CD1c-positive myeloid dendritic cell (primary cell): ENCODE data around the gene ALAD.
A peak's percentile ranks its signal among the peaks of the same experiment; 100 is the strongest.
"Not testable (repeated sequence)": the region's sequence is repeated elsewhere in the genome, so short reads cannot be mapped to it uniquely, and the experiment has no call there.

Experiments
- DNase-seq: peaks from one replicate; pipeline ENCODE4 v3.0.0-alpha.2; 2016; ENCODE audit errors: extremely low spot score

ALAD gene

GRCh38 chr9:113373676-113374392, 27.2 kb downstream of the ALAD start:
- no peak for DNase-seq

DNA sequence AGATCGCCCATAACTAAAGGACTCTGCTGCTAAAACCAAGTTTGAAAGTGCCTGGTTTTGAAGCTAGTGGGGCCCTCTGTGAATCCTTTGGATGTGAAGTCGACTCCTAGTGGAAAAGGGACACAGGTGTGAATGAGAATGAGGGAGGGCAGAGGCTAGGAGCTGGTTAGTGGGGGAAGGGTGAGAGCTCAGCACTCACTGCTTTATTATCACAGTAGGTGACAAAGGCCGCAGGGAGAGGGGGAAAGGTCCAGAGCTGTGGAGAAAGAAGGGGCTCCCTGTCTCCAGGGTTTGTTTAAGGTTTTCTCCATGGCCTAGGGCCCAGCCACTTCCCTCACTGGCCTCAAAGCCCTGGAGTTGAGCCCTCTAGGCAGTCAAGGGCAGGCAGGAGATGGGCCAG, 27.8 kb downstream of the ALAD start:
- no peak for DNase-seq

DNA sequence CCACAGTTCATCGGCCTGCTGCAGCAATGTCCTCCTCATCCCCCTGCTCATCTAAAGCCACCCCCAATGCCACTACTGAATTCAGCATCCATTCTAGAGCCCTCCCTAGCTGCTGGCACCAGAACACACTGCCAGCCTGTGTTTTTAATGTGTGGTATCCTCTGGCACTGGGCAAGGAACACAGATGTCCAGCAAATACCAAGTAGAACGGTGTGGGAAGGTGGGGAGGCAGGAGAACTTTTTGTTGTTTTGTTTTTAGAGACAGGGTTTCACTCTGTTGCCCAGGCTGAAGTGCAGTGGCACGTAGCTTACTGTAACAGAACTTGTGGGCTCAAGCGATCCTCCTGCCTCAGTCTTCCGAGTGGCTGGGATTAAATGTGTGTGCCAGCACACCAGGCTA, 29.0 kb downstream of the ALAD start:
- no peak for DNase-seq

DNA sequence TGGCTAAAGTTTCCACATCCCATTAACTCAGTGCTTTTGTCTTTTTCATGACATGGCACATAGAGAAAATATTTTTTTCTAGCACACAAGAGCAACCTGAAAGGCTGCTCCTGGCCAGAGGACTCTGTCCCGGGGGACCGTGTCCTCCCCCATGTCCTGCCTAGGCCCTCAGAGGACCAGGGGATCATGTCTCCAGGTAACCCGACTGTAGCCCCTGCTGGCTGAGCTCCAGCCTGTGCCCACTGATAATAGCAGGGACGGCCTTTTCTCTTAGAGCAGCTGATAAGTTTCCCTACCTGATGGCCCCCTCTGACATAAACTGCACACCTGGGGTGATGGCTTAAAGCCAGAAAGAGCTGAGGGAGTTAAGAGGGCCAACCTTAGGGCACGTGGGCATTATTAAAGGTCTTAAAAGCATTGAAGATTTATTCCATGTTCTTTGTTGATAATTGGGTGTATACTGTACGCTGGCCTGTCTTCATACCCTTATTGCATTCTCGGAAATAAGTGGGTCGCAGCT, 30.2 kb downstream of the ALAD start:
- no peak for DNase-seq

DNA sequence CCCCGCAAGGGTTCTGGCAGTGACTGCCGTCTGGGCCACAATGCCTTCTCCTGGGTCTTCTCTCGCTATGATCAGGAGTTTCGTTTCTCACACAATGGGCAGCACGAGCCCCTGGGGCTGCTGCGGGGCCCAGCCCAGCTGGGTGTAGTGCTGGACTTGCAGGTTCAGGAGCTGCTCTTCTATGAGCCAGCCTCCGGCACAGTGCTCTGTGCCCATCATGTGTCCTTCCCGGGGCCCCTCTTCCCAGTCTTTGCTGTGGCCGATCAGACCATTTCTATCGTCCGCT, 31.3 kb downstream of the ALAD start:
- DNase-seq: no peak

GRCh38 chr9:113368982-113369854, 31.9 kb downstream of the ALAD start:
- no peak for DNase-seq

GRCh38 chr9:113368348-113368981, 32.6 kb downstream of the ALAD start:
- no peak for DNase-seq

- not testable (repeated sequence) for DNase-seq
These were observed 35.4 kb downstream of the ALAD start for GRCh38 chr9:113365652-113366051.

DNA sequence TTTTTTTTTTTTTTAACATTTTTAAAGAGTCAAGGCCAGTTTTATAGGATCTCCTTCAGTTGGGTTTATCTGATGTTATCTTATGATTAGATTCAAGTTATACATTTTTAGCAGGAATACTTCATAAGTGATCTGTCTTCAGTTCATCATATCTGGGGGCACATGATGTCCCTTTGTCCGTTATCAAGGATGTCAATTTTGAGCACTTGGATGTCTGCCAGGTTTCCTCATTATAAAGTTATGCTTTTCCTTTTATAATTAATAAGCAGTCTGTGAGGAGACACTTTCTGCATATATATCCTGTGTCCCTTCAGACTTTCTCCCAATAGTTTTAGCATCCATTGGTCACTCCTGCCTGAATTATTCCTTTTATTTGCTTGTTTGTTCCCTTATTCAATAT, 36.1 kb downstream of the ALAD start:
- no peak for DNase-seq

DNA sequence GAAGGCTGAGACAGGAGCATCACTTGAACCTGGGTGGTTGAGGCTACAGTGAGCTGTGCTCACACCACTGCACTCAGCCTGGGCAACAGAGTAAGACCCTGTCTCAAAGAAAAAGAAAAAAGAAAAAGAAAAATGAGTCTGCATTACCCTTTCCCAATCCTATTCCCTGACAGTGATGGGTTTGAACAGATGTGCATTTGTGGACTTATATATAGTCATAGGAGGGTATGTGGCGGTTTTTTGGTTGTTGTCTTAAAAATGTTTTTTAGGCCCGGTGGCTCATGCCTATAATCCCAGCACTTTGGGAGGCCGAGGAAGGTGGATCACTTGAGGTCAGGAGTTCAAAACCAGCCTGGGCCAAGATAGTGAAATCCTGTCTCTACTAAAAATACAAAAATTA, 37.7 kb downstream of the ALAD start:
- no peak for DNase-seq

- no peak for DNase-seq
These were observed 39.6 kb downstream of the ALAD start for GRCh38 chr9:113361304-113362018.

DNA sequence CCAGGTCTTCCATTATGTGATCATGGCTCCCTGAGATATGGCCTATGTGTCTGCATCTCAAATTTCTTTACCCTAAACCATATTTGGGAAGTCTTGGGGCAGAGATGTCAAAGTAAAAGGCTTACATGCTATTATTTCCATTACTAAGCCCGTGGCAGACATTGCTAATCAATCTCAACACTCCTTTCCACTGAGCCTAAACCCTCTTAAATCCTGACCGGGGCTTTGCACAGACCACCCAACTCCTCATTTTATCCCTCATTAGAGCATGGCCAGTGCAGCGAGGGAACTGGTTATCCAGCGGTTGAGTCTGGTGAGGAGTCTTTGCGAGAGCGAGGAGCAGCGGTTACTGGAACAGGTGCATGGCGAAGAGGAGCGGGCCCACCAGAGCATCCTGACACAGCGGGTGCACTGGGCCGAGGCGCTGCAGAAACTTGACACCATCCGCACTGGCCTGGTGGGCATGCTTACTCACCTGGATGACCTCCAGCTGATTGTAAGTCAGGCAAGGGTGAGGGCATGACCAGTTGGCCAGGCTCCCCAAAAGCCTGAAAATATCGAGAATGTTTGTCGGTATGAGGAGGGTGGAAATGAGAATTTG, 40.7 kb downstream of the ALAD start:
- no peak for DNase-seq

DNA sequence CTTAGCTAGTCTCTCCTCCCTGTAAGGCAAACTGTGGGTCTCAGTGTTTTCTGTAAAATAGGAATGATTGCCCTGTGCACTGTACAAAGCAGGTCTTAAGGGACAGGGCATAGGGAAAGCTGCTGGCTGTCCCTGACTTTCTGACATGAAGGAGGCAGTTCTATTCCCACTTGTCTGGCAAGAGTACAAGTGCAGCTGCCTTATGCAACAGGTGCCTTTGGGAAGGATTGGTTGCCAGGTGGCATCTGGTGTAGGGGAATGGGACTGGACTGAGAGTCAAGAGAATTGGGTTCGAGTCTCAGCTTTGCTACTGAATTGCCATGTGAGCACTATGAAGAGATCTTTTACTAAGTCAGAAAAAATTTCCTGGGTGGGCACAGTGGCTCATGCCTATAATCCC, 41.7 kb downstream of the ALAD start:
- DNase-seq: no peak

- DNase-seq: no peak
These were observed 44.3 kb downstream of the ALAD start for GRCh38 chr9:113356686-113357292.

DNA sequence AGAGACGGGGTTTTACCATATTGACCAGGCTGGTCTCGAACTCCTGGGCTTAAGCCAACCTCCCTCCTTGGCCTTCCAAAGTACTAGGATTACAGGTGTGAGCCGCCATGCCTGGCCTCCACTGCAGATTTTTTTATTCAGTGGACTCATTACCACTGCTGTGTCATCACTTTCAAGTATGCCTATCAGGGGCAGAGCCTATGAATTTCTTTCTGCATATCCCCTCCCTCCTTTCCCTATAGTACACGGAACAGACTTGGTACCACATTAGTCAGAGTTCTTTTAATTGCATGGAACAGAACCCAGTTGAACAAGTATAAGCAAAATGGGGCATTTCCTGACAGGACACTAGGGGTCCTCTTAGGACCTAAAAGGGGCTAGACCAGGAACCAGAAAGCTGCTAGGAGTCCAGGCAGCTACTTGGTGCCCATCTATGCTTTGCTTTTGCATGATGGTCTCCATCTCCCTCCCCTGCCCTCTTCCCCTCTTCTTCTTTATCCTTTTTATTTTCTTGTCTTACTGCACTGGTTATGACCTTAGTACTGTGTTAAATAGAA, 46.0 kb downstream of the ALAD start:
- no peak for DNase-seq

- no peak for DNase-seq
These were observed 48.7 kb downstream of the ALAD start for GRCh38 chr9:113352411-113352810.

DNA sequence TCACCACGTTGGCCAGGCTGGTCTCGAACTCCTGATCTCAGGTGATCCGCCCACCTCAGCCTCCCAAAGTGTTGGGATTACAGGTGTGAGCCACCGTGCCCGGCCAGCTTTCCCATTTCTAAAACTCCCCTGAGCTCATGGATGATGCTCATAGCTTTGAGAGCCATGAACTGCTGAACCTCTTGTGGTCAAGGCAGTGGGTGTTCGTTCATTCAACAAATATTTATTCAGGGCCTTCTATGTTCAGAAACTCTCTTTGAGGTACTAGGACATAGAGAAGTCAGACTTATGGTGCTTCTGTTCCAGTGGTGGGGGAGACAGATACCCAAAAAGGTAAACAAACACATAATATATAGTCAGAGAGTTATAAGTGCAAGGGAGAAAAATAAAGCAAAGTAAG, 49.1 kb downstream of the ALAD start:
- DNase-seq: no peak

- peak; percentile 58 for DNase-seq
These were observed 50.1 kb downstream of the ALAD start for GRCh38 chr9:113350937-113351336.

DNA sequence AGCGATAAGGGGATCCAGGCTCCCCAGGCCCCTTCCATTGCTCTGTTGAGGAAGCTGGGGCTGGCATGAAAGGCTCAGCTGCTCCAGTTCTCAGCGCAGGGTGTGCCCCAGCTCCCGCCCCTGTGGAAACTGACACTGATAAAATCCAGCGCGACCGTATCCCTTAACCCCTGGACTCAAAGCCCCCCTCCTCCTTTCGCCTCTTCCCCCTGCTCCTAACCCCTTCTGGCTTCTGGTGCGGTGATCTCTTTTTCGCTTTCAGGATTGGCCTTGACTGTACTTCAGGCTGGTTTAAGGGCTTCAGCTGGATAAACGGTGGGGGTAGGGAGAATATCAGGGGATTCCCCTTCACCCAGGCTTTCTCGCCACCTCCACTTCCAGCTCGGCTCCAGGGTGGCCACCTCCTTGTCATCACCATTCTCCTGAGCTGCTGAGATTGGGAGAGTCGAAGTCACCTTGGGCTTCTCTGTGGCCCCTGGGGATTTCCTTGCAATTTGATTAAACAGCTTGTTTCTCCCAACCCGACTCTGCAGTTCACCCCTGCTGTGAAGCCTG, 50.9 kb downstream of the ALAD start:
- DNase-seq: peak; percentile 8

DNA sequence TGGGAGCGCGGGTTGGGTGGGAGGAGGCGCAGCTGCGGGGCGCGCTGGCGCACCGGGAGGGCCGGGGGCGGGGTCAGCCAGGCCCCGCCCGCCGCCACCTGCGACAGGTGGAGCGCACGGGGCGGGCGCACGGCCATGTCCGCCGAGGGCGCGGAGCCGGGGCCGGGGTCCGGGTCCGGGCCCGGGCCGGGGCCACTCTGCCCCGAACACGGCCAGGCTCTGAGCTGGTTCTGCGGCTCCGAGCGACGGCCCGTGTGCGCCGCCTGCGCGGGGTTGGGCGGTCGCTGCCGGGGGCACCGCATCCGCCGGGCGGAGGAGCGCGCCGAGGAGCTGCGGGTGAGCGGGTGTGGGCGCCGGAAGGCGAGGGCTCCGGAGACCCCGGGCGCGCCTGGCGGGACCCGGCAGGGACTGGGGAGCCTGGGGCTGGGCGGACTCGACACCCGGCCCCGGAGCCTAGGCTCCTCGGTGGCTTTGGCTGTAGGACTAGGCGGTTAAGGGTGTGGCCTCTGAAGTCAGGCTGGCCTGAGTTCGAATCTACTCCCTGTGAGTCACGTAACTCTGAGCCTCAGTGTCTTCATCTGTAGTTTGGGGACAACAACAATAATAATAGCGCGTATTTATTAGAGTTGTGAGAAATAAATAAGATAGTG, 51.5 kb downstream of the ALAD start, which contains the start of gene BSPRY:
BSPRY (plus strand) TSS at position 97 of the 650 bp plus-strand sequence; CDS start at position 136, 39 bp downstream.
- no peak for DNase-seq
